ENCODE measurements around the gene PRTFDC1. TPM values are rescaled to one million over a fixed set of nuclear protein-coding genes. Genes with fewer than 3 reads are reported as not detected.

Gene PRTFDC1
- total RNA-seq, 1 experiment from 2014 or later = 83.2 TPM

- Histone ChIP-seq H3K4me1 (peaks cover 11% of the 10 kb centered on the region), H3K4me3 (ENCODE audit: low read depth, low read length) (no peak overlapping the region), H3K9me3 (no peaks in the 10 kb centered on the region), H3K27me3 (replicated peaks; ENCODE audit: control insufficient read depth, insufficient read depth, low read length) (no peaks in the 10 kb centered on the region), H3K36me3 (ENCODE audit: control insufficient read depth, insufficient read depth, low read length) (no peaks in the 10 kb centered on the region)
- H3K27me3 Mint-ChIP-seq (ENCODE audit: insufficient read depth, unreplicated experiment) = no peaks in the 10 kb centered on the region
- no peak for DNase-seq
- no TSS peak for BruUV-seq (replicated peaks)
- TF ChIP-seq CTCF (IDR thresholded peaks at IDR 0.05; ENCODE audit: insufficient read depth in 1 of 2, low read depth in 1 of 2, low read length in 1 of 2, severe bottlenecking in 1 of 2, unreplicated experiment in 1 of 2) = no peak
- H3K9me3 Mint-ChIP-seq (ENCODE audit: unreplicated experiment) = no peaks in the 10 kb centered on the region
- H3K4me3 Mint-ChIP-seq (ENCODE audit: unreplicated experiment) = no peak overlapping the region
- H3K27ac Mint-ChIP-seq (ENCODE audit: unreplicated experiment) = no peak overlapping the region
- ChIA-PET POLR2A (no interaction called here), CTCF (interaction anchor here (0.6 kb wide), 1 partner anchor 98 kb away, joined by 4 read pairs; no protein-coding TSS in a partner anchor)
- no peaks in the 10 kb centered on the region for H3K36me3 Mint-ChIP-seq (ENCODE audit: insufficient read depth, unreplicated experiment)
- intact Hi-C loops (cut with micrococcal nuclease; ENCODE audit: unreplicated experiment) = no loop called here
- H3K4me1 Mint-ChIP-seq (ENCODE audit: low read depth, unreplicated experiment) = peaks cover 10% of the 10 kb centered on the region
Observed at GRCh38 chr10:24853661-24854060, 98.7 kb downstream of the PRTFDC1 start.

GRCh38 chr10:24851629-24852028 is 100.8 kb downstream of the PRTFDC1 start:
- ChIA-PET CTCF (interaction anchor here (1.0 kb wide), 1 partner anchor 33 kb away, joined by 3 read pairs; no protein-coding TSS in a partner anchor), POLR2A (no interaction called here)
- Histone ChIP-seq H3K4me3 (ENCODE audit: low read depth, low read length) (no peak overlapping the region), H3K4me1 (peaks cover 10% of the 10 kb centered on the region), H3K9me3 (no peaks in the 10 kb centered on the region), H3K36me3 (ENCODE audit: control insufficient read depth, insufficient read depth, low read length) (no peaks in the 10 kb centered on the region; the same call in 1 of the 2 replicates), H3K27me3 (replicated peaks; ENCODE audit: control insufficient read depth, insufficient read depth, low read length) (no peaks in the 10 kb centered on the region)
- no peaks in the 10 kb centered on the region for H3K27me3 Mint-ChIP-seq (ENCODE audit: insufficient read depth, unreplicated experiment)
- BruUV-seq (replicated peaks) = no TSS peak
- H3K4me3 Mint-ChIP-seq (ENCODE audit: unreplicated experiment) = no peak overlapping the region
- no peak for TF ChIP-seq CTCF (IDR thresholded peaks at IDR 0.05; ENCODE audit: insufficient read depth in 1 of 2, low read depth in 1 of 2, low read length in 1 of 2, severe bottlenecking in 1 of 2, unreplicated experiment in 1 of 2)
- no peak for DNase-seq
- peaks cover 10% of the 10 kb centered on the region for H3K4me1 Mint-ChIP-seq (ENCODE audit: low read depth, unreplicated experiment)
- intact Hi-C loops (cut with micrococcal nuclease; ENCODE audit: unreplicated experiment) = no loop called here
- no peaks in the 10 kb centered on the region for H3K36me3 Mint-ChIP-seq (ENCODE audit: insufficient read depth, unreplicated experiment)
- H3K9me3 Mint-ChIP-seq (ENCODE audit: unreplicated experiment) = no peaks in the 10 kb centered on the region
- H3K27ac Mint-ChIP-seq (ENCODE audit: unreplicated experiment) = no peak overlapping the region

GRCh38 chr10:24850727-24851296 is 101.6 kb downstream of the PRTFDC1 start:
- Histone ChIP-seq H3K9me3 (no peaks in the 10 kb centered on the region), H3K36me3 (ENCODE audit: control insufficient read depth, insufficient read depth, low read length) (no peaks in the 10 kb centered on the region; the same call in 1 of the 2 replicates), H3K4me3 (ENCODE audit: low read depth, low read length) (no peak overlapping the region), H3K4me1 (peaks cover 10% of the 10 kb centered on the region), H3K27me3 (replicated peaks; ENCODE audit: control insufficient read depth, insufficient read depth, low read length) (no peaks in the 10 kb centered on the region)
- DNase-seq = no peak
- H3K27me3 Mint-ChIP-seq (ENCODE audit: insufficient read depth, unreplicated experiment) = no peaks in the 10 kb centered on the region
- H3K36me3 Mint-ChIP-seq (ENCODE audit: insufficient read depth, unreplicated experiment) = no peaks in the 10 kb centered on the region
- H3K4me1 Mint-ChIP-seq (ENCODE audit: low read depth, unreplicated experiment) = peaks cover 10% of the 10 kb centered on the region
- no TSS peak for BruUV-seq (replicated peaks)
- intact Hi-C loops (cut with micrococcal nuclease; ENCODE audit: unreplicated experiment) = no loop called here
- POLR2A ChIA-PET = no interaction called here
- H3K27ac Mint-ChIP-seq (ENCODE audit: unreplicated experiment) = no peak overlapping the region
- CTCF ChIA-PET = interaction anchor here (0.6 kb wide), 2 partner anchors 123 to 162 kb away, joined by 3 to 4 read pairs; no protein-coding TSS in a partner anchor
- TF ChIP-seq CTCF (IDR thresholded peaks at IDR 0.05; ENCODE audit: insufficient read depth in 1 of 2, low read depth in 1 of 2, low read length in 1 of 2, severe bottlenecking in 1 of 2, unreplicated experiment in 1 of 2) = no peak
- no peaks in the 10 kb centered on the region for H3K9me3 Mint-ChIP-seq (ENCODE audit: unreplicated experiment)
- H3K4me3 Mint-ChIP-seq (ENCODE audit: unreplicated experiment) = no peak overlapping the region

Data from Caco-2 (cell line).